ENCODE measurements around the gene SNX30.

The SNX30 gene

GRCh38 chr9:112880650-112881049, 130.1 kb downstream of the SNX30 start:
- no peak overlapping the region for H3K4me3 ChIP-seq (ENCODE audit: low read depth, low read length)
- no peaks in the 10 kb centered on the region for H3K9me3 ChIP-seq (ENCODE audit: control insufficient read depth, insufficient read depth, low read depth, low read length)
- CTCF ChIA-PET, result interaction anchor here (1.2 kb wide), 1 partner anchor 22 kb away, joined by 4 read pairs; no protein-coding TSS in a partner anchor
- TF ChIP-seq ZNF266 (tag by site-specific recombination; IDR thresholded peaks at IDR 0.05; ENCODE audit: low read depth) (no peak), ZBTB20 (tag by site-specific recombination; IDR thresholded peaks at IDR 0.05) (no peak), ZNF843 (tag by site-specific recombination; IDR thresholded peaks at IDR 0.05) (no peak), ZSCAN5A (tag by site-specific recombination; IDR thresholded peaks at IDR 0.05) (no peak), ZNF600 (tag by site-specific recombination; IDR thresholded peaks at IDR 0.05) (no peak), ZNF707 (tag by site-specific recombination; IDR thresholded peaks at IDR 0.05) (no peak), YY2 (tag by site-specific recombination; IDR thresholded peaks at IDR 0.05) (no peak), ZNF398 (tag by site-specific recombination; IDR thresholded peaks at IDR 0.05) (no peak), ZNF2 (tag by site-specific recombination; IDR thresholded peaks at IDR 0.05) (no peak), GLI4 (tag by site-specific recombination; IDR thresholded peaks at IDR 0.05) (no peak), ZNF18 (tag by site-specific recombination; IDR thresholded peaks at IDR 0.05) (no peak), ZNF660 (tag by site-specific recombination; IDR thresholded peaks at IDR 0.05) (no peak), ZNF223 (tag by site-specific recombination; IDR thresholded peaks at IDR 0.05) (no peak), SP3 (tag by site-specific recombination; IDR thresholded peaks at IDR 0.05) (no peak), ZNF19 (tag by site-specific recombination; IDR thresholded peaks at IDR 0.05; ENCODE audit: low read depth) (no peak), ZNF501 (tag by site-specific recombination; IDR thresholded peaks at IDR 0.05) (no peak), ZNF404 (tag by site-specific recombination; IDR thresholded peaks at IDR 0.05) (no peak), BCL11A (tag by site-specific recombination; IDR thresholded peaks at IDR 0.05; ENCODE audit: low read depth) (no peak), ZBTB1 (tag by site-specific recombination; IDR thresholded peaks at IDR 0.05) (no peak), ZBTB10 (tag by site-specific recombination; IDR thresholded peaks at IDR 0.05) (no peak)
- H3K36me3 ChIP-seq (ENCODE audit: control insufficient read depth in 2 of 2, insufficient read depth in 1 of 2, low read length in 2 of 2), result peaks cover 3 to 14% of the 10 kb centered on the region in 2 experiments; a peak in 2 of 3 replicates
- H3K27ac ChIP-seq (ENCODE audit: extremely low read depth, low read depth, low read length), result no peak overlapping the region
- no peaks in the 10 kb centered on the region for H3K4me1 ChIP-seq (ENCODE audit: control insufficient read depth, insufficient read depth, low read length)
- POLR2A ChIA-PET, result no interaction called here

GRCh38 chr9:112881331-112881730, 130.8 kb downstream of the SNX30 start:
- H3K27ac ChIP-seq (ENCODE audit: extremely low read depth, low read depth, low read length), result no peak overlapping the region
- ChIA-PET CTCF (interaction anchor here (1.2 kb wide), 1 partner anchor 21 kb away, joined by 4 read pairs; no protein-coding TSS in a partner anchor), POLR2A (no interaction called here)
- H3K36me3 ChIP-seq (ENCODE audit: control insufficient read depth in 2 of 2, insufficient read depth in 1 of 2, low read length in 2 of 2), result peaks cover 3 to 14% of the 10 kb centered on the region in 2 experiments; a peak in 2 of 3 replicates
- H3K4me1 ChIP-seq (ENCODE audit: control insufficient read depth, insufficient read depth, low read length), result no peaks in the 10 kb centered on the region
- no peak overlapping the region for H3K4me3 ChIP-seq (ENCODE audit: low read depth, low read length)
- H3K9me3 ChIP-seq (ENCODE audit: control insufficient read depth, insufficient read depth, low read depth, low read length), result no peaks in the 10 kb centered on the region
- TF ChIP-seq MEIS1 (CRISPR knock-in tag; IDR thresholded peaks at IDR 0.05; ENCODE audit: borderline replicate concordance) (no peak), ZSCAN5A (tag by site-specific recombination; IDR thresholded peaks at IDR 0.05) (no peak), IKZF3 (tag by site-specific recombination; IDR thresholded peaks at IDR 0.05) (no peak), ZNF501 (tag by site-specific recombination; IDR thresholded peaks at IDR 0.05) (no peak), ZNF311 (tag by site-specific recombination; IDR thresholded peaks at IDR 0.05; ENCODE audit: borderline replicate concordance) (no peak), ZBTB49 (tag by site-specific recombination; IDR thresholded peaks at IDR 0.05; ENCODE audit: low read depth) (no peak), ZNF548 (tag by site-specific recombination; IDR thresholded peaks at IDR 0.05) (no peak), ZNF366 (tag by site-specific recombination; conservative IDR thresholded peaks at IDR 0.05) (no peak)

Data from HEK293 (cell line).